H1 (cell line): ENCODE measurements around the gene SESN2. TPM values are rescaled to one million over a fixed set of nuclear protein-coding genes. Genes with fewer than 3 reads are reported as not detected.

ENCODE experiments used
- CTCF ChIA-PET: fragments of 300-600 bp; sonication (Branson Sonifier 250); formaldehyde crosslinking; loops from one replicate; lab custom pipeline; 2021; ENCODE audit not compliant: partially characterized antibody; lab: Charles Lee
- POLR2A ChIA-PET: fragments of 300-600 bp; sonication (Branson Sonifier 250); formaldehyde crosslinking; loops from one replicate; lab custom pipeline; 2021; ENCODE audit warnings: inconsistent platforms; ENCODE audit not compliant: partially characterized antibody; lab: Charles Lee
- DNase-seq, 2 experiments: peaks; one replicate each; pipeline versions ENCODE4 v3.0.0 to v3.0.0-alpha.2; 2010 to 2022; ENCODE audit warnings: low spot score in 2 of 2, low read depth in 1 of 2, mixed read lengths in 1 of 2
- FAIRE-seq: peaks from 2 replicates; lab custom pipeline; 2011; peaks lifted over from hg19 to GRCh38; lab: Jason Lieb, UNC
- H2AFZ ChIP-seq: 2 replicates; pipeline ENCODE4 v1.8.1; 2012; ENCODE audit warnings: low read length, inconsistent platforms
- H2AK5ac ChIP-seq: 2 replicates; pipeline ENCODE4 v1.6.1; 2013; ENCODE audit warnings: low read depth, low read length
- H2BK120ac ChIP-seq: replicated peaks from 2 replicates; pipeline ENCODE3; 2013; ENCODE audit warnings: low read depth, low read length, inconsistent platforms
- H2BK12ac ChIP-seq: 2 replicates; pipeline ENCODE4 v1.6.1; 2013; ENCODE audit warnings: low read depth, low read length
- H2BK15ac ChIP-seq: 2 replicates; pipeline ENCODE4 v1.6.1; 2013; ENCODE audit warnings: low read length
- H2BK20ac ChIP-seq: 2 replicates; pipeline ENCODE4 v1.6.1; 2013; ENCODE audit warnings: low read length
- H2BK5ac ChIP-seq: 2 replicates; pipeline ENCODE4 v1.6.1; 2013; ENCODE audit warnings: low read depth, low read length
- H3K14ac ChIP-seq: 2 replicates; pipeline ENCODE4 v1.6.1; 2013; ENCODE audit warnings: inconsistent platforms; ENCODE audit not compliant: insufficient read length
- H3K18ac ChIP-seq: 2 replicates; pipeline ENCODE4 v1.6.1; 2013; ENCODE audit warnings: low read length; ENCODE audit errors: extremely low read depth
- H3K23ac ChIP-seq: 2 replicates; pipeline ENCODE4 v1.6.1; 2013; ENCODE audit warnings: inconsistent platforms; ENCODE audit not compliant: insufficient read length
- H3K23me2 ChIP-seq: 2 replicates; pipeline ENCODE4 v1.6.1; 2013; ENCODE audit warnings: low read depth, low read length
- H3K27ac ChIP-seq: 2 replicates; pipeline ENCODE4 v1.6.1; 2011; ENCODE audit warnings: low read depth, low read length, inconsistent platforms
- H3K27me3 ChIP-seq, 4 experiments: replicated peaks in 1 of 4; 1 replicate in 1 of 4; 2 replicates in 3 of 4; pipeline versions ENCODE4 v1.6.1 to v1.8.1; 2011 to 2013; ENCODE audit warnings: low read length in 3 of 4, mild to moderate bottlenecking in 3 of 4, inconsistent platforms in 2 of 4, mixed read lengths in 2 of 4, moderate library complexity in 1 of 4; ENCODE audit not compliant: control insufficient read depth in 3 of 4, insufficient read depth in 3 of 4; ENCODE audit errors: extremely low read depth in 1 of 4
- H3K36me3 ChIP-seq, 4 experiments: 2 replicates each; pipeline versions ENCODE4 v1.6.1 to v1.8.1; 2011 to 2013; ENCODE audit warnings: mild to moderate bottlenecking in 4 of 4, low read length in 3 of 4, moderate library complexity in 2 of 4, control low read depth in 1 of 4, inconsistent platforms in 1 of 4; ENCODE audit not compliant: insufficient read depth in 4 of 4, control insufficient read depth in 2 of 4
- H3K4ac ChIP-seq: replicated peaks from 2 replicates; pipeline ENCODE3; 2013; ENCODE audit warnings: low read length, low read depth, mixed read lengths, inconsistent platforms; ENCODE audit not compliant: insufficient read length
- H3K4me1 ChIP-seq, 4 experiments: replicated peaks in 1 of 4; 1 replicate in 1 of 4; 2 replicates in 3 of 4; pipeline versions ENCODE4 v1.6.1 to v1.8.1; 2011 to 2013; ENCODE audit warnings: low read length in 3 of 4, inconsistent platforms in 2 of 4, mixed read lengths in 1 of 4; ENCODE audit not compliant: insufficient read depth in 4 of 4, control insufficient read depth in 3 of 4
- H3K4me2 ChIP-seq, 2 experiments: 2 replicates each; pipeline versions ENCODE4 v1.6.1 to v1.8.1; 2011 to 2013; ENCODE audit warnings: low read depth in 2 of 2, low read length in 2 of 2, control low read depth in 1 of 2, inconsistent platforms in 1 of 2, mild to moderate bottlenecking in 1 of 2; ENCODE audit not compliant: insufficient read depth in 1 of 2
- H3K4me3 ChIP-seq, 4 experiments: fragments of 200-600, 300-600 bp in 1 of 4; sonication (generic), shearing (Covaris generic), sonication (Bioruptor Twin) in 1 of 4; 2 replicates each; pipeline versions ENCODE4 v1.5.1 to v1.8.1; 2011 to 2016; ENCODE audit warnings: low read length in 4 of 4, low read depth in 3 of 4, control low read depth in 2 of 4, inconsistent platforms in 2 of 4, mild to moderate bottlenecking in 2 of 4, mixed read lengths in 1 of 4, moderate library complexity in 1 of 4; ENCODE audit not compliant: insufficient read depth in 2 of 4; ENCODE audit errors: extremely low read depth in 1 of 4
- H3K56ac ChIP-seq: replicated peaks from 2 replicates; pipeline ENCODE3; 2013; ENCODE audit warnings: low read depth, mild to moderate bottlenecking, mixed read lengths, low read length, inconsistent platforms; ENCODE audit not compliant: insufficient read length
- H3K79me1 ChIP-seq: 2 replicates; pipeline ENCODE4 v1.6.1; 2013; ENCODE audit warnings: low read depth, low read length, control low read depth
- H3K79me2 ChIP-seq, 2 experiments: 2 replicates each; pipeline versions ENCODE4 v1.6.1 to v1.8.1; 2012 to 2013; ENCODE audit warnings: low read length in 2 of 2, mild to moderate bottlenecking in 2 of 2, inconsistent platforms in 1 of 2; ENCODE audit not compliant: insufficient read depth in 2 of 2, control insufficient read depth in 1 of 2
- H3K9ac ChIP-seq, 4 experiments: replicated peaks in 1 of 4; 1 replicate in 1 of 4; 2 replicates in 3 of 4; pipeline versions ENCODE4 v1.6.1 to v1.8.1; 2011 to 2013; ENCODE audit warnings: low read depth in 3 of 4, low read length in 3 of 4, control low read depth in 2 of 4, mild to moderate bottlenecking in 2 of 4, moderate library complexity in 2 of 4, inconsistent platforms in 1 of 4; ENCODE audit errors: extremely low read depth in 1 of 4
- H3K9me3 ChIP-seq, 2 experiments: 2 replicates each; pipeline versions ENCODE4 v1.6.1 to v1.8.1; 2012 to 2013; ENCODE audit warnings: mild to moderate bottlenecking in 2 of 2, moderate library complexity in 2 of 2, control low read depth in 1 of 2, inconsistent platforms in 1 of 2, low read depth in 1 of 2, low read length in 1 of 2, mixed read lengths in 1 of 2; ENCODE audit not compliant: insufficient read depth in 2 of 2
- H4K20me1 ChIP-seq, 2 experiments: replicated peaks in 1 of 2; 2 replicates each; pipeline versions ENCODE3 to v1.8.1; 2011 to 2013; ENCODE audit warnings: inconsistent platforms in 2 of 2, low read length in 2 of 2, mild to moderate bottlenecking in 1 of 2; ENCODE audit not compliant: insufficient read depth in 2 of 2, control insufficient read depth in 1 of 2
- H4K5ac ChIP-seq: 2 replicates; pipeline ENCODE4 v1.6.1; 2013; ENCODE audit warnings: low read length, low read depth, mixed read lengths, inconsistent platforms; ENCODE audit not compliant: insufficient read length
- H4K8ac ChIP-seq: 2 replicates; pipeline ENCODE4 v1.8.0; 2013; ENCODE audit warnings: mild to moderate bottlenecking, moderate library complexity, low read length, inconsistent platforms; ENCODE audit not compliant: insufficient read depth; ENCODE audit errors: extremely low read depth
- H4K91ac ChIP-seq: replicated peaks from 2 replicates; pipeline ENCODE3; 2013; ENCODE audit warnings: low read length, mixed read lengths, inconsistent platforms; ENCODE audit not compliant: insufficient read length
- BRCA1 ChIP-seq: IDR thresholded peaks from 2 replicates; pipeline ENCODE4 v1.6.1; 2012; ENCODE audit warnings: low read depth, low read length, improper control_type of control experiment
- CBX5 ChIP-seq: fragments of 300-800, 300-1000 bp; sonication (generic); IDR thresholded peaks from 2 replicates; pipeline ENCODE4 v1.7.1; 2016; ENCODE audit warnings: antibody characterized with exemption, low read length, low read depth
- CTBP2 ChIP-seq: IDR thresholded peaks from 2 replicates; pipeline ENCODE4 v1.7.0; 2011; ENCODE audit warnings: borderline replicate concordance, mild to moderate bottlenecking, moderate library complexity, mixed read lengths, low read length; ENCODE audit not compliant: insufficient read depth, insufficient read length
- EGR1 ChIP-seq: IDR thresholded peaks from 2 replicates; pipeline ENCODE4 v1.6.1; 2011; ENCODE audit warnings: low read depth, low read length, borderline replicate concordance
- EP300 ChIP-seq, 2 experiments: IDR thresholded peaks; 1 replicate in 1 of 2; 2 replicates in 1 of 2; pipeline ENCODE4 v1.6.1; 2011 to 2012; ENCODE audit warnings: low read depth in 2 of 2, low read length in 2 of 2, mild to moderate bottlenecking in 2 of 2, borderline replicate concordance in 1 of 2, inconsistent platforms in 1 of 2, moderate library complexity in 1 of 2
- GTF2F1 ChIP-seq: IDR thresholded peaks from 2 replicates; pipeline ENCODE4 v1.6.1; 2012; ENCODE audit warnings: low read depth, low read length, improper control_type of control experiment, borderline replicate concordance
- PHF8 ChIP-seq: fragments of 200-600 bp; sonication (generic); conservative IDR thresholded peaks from 2 replicates; pipeline ENCODE4 v1.7.1; 2012; ENCODE audit warnings: low read depth, mild to moderate bottlenecking, inconsistent platforms, low read length, moderate library complexity
- RAD21 ChIP-seq, 2 experiments: IDR thresholded peaks in 1 of 2; conservative IDR thresholded peaks in 1 of 2; 2 replicates each; pipeline ENCODE4 v1.6.1; 2011; ENCODE audit warnings: low read depth in 2 of 2, low read length in 2 of 2, improper control_type of control experiment in 1 of 2, inconsistent platforms in 1 of 2, mild to moderate bottlenecking in 1 of 2, moderate library complexity in 1 of 2
- RBBP5 ChIP-seq: IDR thresholded peaks from 2 replicates; pipeline ENCODE4 v1.7.1; 2012; ENCODE audit warnings: low read depth, mild to moderate bottlenecking, inconsistent platforms, low read length, moderate library complexity, borderline replicate concordance
- RFX5 ChIP-seq: IDR thresholded peaks from 2 replicates; pipeline ENCODE4 v1.6.1; 2011; ENCODE audit warnings: low read depth, low read length, improper control_type of control experiment, borderline replicate concordance
- SAP30 ChIP-seq: fragments of 300-600 bp; sonication (generic); IDR thresholded peaks from 2 replicates; pipeline ENCODE4 v1.7.1; 2012; ENCODE audit warnings: low read length, moderate library complexity, mild to moderate bottlenecking, inconsistent platforms; ENCODE audit not compliant: insufficient read depth, insufficient replicate concordance
- TAF7 ChIP-seq: optimal IDR thresholded peaks from 2 replicates; pipeline ENCODE3; 2011; ENCODE audit warnings: low read depth, mild to moderate bottlenecking, inconsistent platforms, low read length, moderate library complexity, borderline replicate concordance
- WGBS, 2 experiments: shearing (Covaris generic) in 1 of 2; methylation state at CpG; one replicate each; pipeline versions ENCODE4 v1.1.6 to v1.1.7; 2013 to 2015; ENCODE audit warnings: low lambda C conversion rate in 2 of 2, mixed read lengths in 2 of 2, inconsistent platforms in 1 of 2, low coverage in 1 of 2, missing lambda C conversion rate in 1 of 2; ENCODE audit not compliant: insufficient replicate concordance in 2 of 2, insufficient coverage in 1 of 2, insufficient read length in 1 of 2; ENCODE audit errors: extremely low coverage in 1 of 2, missing lambda C conversion rate in 1 of 2; 5-methylcytosine and 5-hydroxymethylcytosine counted together
- polyA plus RNA-seq, 7 experiments: library from polyadenylated mRNA; depleted of rRNA in 3 of 7; stranded (reverse) in 5 of 7; unstranded in 2 of 7; fragments of >200 nt in 5 of 7; fragments of 200-250 nt in 2 of 7; gene quantifications; 1 replicate in 5 of 7; 2 replicates in 1 of 7; 4 replicates in 1 of 7; pipeline versions ENCODE4 v1.2.1 to v1.2.3, GENCODE V29; 2011 to 2013; ENCODE audit warnings: missing spikeins in 2 of 7, mixed read lengths in 2 of 7
- total RNA-seq: library from RNA; stranded (reverse); fragmentation: NEBNext Ultra II Directional; extraction: Animal tissue kit (Norgen Biotek cat#: 25700); gene quantifications from 2 replicates; pipeline ENCODE4 v1.2.1, GENCODE V29; 2021

SESN2 gene
- total and polyA plus RNA-seq, 2 of the 8 experiments (the other 6 are each of a cell fraction or from before 2014, with no cell fraction given): 25.1 to 33.0 TPM

DNA sequence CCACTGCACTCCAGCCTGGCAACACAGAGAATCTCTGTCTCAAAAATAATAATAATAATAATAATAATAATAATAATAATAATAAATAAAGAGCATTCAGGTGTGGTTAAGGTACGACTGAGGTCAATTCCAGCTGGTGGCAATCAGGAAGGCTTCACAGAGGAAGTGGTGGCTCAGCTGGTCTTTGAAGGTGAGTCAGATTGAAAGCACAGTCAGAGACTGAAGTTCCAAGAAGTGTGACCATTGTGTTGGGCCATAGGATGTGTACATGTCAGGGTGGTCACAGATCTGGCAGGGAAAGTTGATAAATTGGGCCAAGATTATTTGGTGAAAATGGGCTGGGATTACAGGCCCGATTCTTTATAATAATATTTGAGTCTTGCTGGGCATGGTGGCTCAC is 38.5 kb downstream of the SESN2 start:
- Histone ChIP-seq H2AK5ac (peak overlapping the region; percentile 75; the same call in 1 of the 2 replicates), H4K20me1 (no peaks in the 10 kb centered on the region), H3K56ac (no peak overlapping the region), H3K9ac (no peak overlapping the region), H4K91ac (no peak overlapping the region), H2BK12ac (0 out of 2 replicates have a peak overlapping the region, but pooled peaks have one; percentile 68), H3K4me2 (no peak overlapping the region; a peak in 1 of 4 replicates), H3K18ac (no peak overlapping the region), H3K79me2 (no peaks in the 10 kb centered on the region), H4K5ac (no peak overlapping the region), H3K79me1 (no peaks in the 10 kb centered on the region), H2BK120ac (no peak overlapping the region), H3K4me3 (no peak overlapping the region), H3K27me3 (no peaks in the 10 kb centered on the region), H2AFZ (no peak overlapping the region), H3K23ac (no peak overlapping the region), H3K9me3 (no peaks in the 10 kb centered on the region), H2BK5ac (no peak overlapping the region), H2BK15ac (no peak overlapping the region), H3K27ac (no peak overlapping the region), H3K36me3 (no peaks in the 10 kb centered on the region), H3K14ac (no peak overlapping the region), H3K23me2 (peaks cover 3% of the 10 kb centered on the region; the same call in 1 of the 2 replicates), H4K8ac (no peak overlapping the region), H2BK20ac (no peak overlapping the region), H3K4me1 (peaks cover 4 to 8% (median 6%) of the 10 kb centered on the region in 4 experiments), H3K4ac (no peak overlapping the region)
- ChIA-PET CTCF (interaction anchor here (0.8 to 1.3 kb wide), 3 partner anchors 10 to 33 kb away, joined by 3 to 4 read pairs (median 4); no protein-coding TSS in a partner anchor), POLR2A (interaction anchor here (1.1 to 6.4 kb wide), 5 partner anchors 13 to 212 kb away, joined by 3 to 38 read pairs (median 4); partner anchors contain the start of gene MED18)
- WGBS, 2 experiments: 95% methylated on average over 2 of the region's 2 CpGs; no CpG with 5 or more reads in 1 of the 2 experiments
- FAIRE-seq: no peak
- no peak for DNase-seq
- TF ChIP-seq TAF7 (no peak), EGR1 (no peak), CBX5 (no peak), PHF8 (no peak), RBBP5 (no peak), RAD21 (IDR thresholded peaks at IDR 0.05 in 1 of 2, conservative IDR thresholded peaks at IDR 0.05 in 1 of 2; ENCODE audit: low read depth in 2 of 2, low read length in 2 of 2) (no peak), GTF2F1 (no peak), BRCA1 (no peak), RFX5 (no peak), CTBP2 (no peak), SAP30 (no peak), EP300 (IDR thresholded peaks at IDR 0.05; ENCODE audit: borderline replicate concordance in 1 of 2, low read depth in 2 of 2, low read length in 2 of 2) (no peak)
